ENCODE measurements around the gene MKRN2.
"Not testable (repeated sequence)": the region's sequence is repeated elsewhere in the genome, so short reads cannot be mapped to it uniquely, and the experiment has no call there.

Gene MKRN2

DNA sequence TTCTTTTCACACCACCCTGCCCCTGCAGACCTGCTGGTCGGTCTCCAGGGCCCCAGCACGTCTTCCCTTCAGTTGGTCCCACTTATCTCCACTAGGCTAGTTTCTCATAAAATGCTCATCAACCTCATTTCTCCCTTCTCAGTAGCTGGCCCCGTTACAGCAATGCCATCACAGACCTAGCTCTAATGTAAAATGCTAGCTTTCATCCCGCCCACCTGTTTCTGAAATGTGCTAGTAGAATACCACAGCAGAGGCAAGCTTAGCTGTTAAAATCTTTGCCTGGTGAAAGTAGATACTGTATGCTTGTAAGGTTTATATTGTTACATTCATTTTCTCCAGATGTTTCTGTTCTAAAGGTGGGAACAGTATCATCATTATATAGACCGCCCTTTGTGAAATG is 24.7 kb upstream of the MKRN2 start:
- H3K9me3 ChIP-seq (ENCODE audit: control insufficient read depth, insufficient read depth, low read length), result no peaks in the 10 kb centered on the region
- no peaks in the 10 kb centered on the region; the same call in none of the 2 replicates for H3K36me3 ChIP-seq (ENCODE audit: insufficient read depth, low read length)
- H3K4me1 ChIP-seq (ENCODE audit: insufficient read depth, low read length), result no peaks in the 10 kb centered on the region
- H3K9ac ChIP-seq (ENCODE audit: low read depth, low read length), result no peak overlapping the region

DNA sequence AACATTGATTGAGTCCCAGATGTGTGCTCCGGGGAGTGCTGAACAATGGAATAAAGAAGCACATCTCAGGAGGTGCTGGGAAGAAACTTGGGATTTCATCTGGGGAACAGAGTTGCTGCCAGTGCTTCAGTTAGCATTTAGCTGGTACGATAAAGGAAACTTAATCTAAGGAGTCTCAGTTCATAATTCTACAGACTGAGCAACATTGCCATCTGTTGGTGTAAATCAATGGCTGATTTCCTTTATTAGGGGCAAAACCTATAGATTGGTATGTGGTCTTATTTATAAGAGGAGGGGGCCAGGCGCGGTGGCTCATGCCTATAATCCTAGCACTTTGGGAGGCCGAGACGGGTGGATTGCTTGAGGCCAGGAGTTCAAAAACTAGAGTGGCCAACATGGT is 20.5 kb upstream of the MKRN2 start:
- Histone ChIP-seq H3K9me3 (ENCODE audit: control insufficient read depth, insufficient read depth, low read length) (no peaks in the 10 kb centered on the region), H3K36me3 (ENCODE audit: insufficient read depth, low read length) (peaks cover 3% of the 10 kb centered on the region), H3K9ac (ENCODE audit: low read depth, low read length) (no peak overlapping the region), H3K4me1 (ENCODE audit: insufficient read depth, low read length) (peaks cover 9% of the 10 kb centered on the region; the same call in 1 of the 2 replicates)

- Histone ChIP-seq H3K9me3 (ENCODE audit: control insufficient read depth, insufficient read depth, low read length) (no peaks in the 10 kb centered on the region), H3K36me3 (ENCODE audit: insufficient read depth, low read length) (0 out of 2 replicates have a peak, but pooled peaks cover 3% of the 10 kb centered on the region), H3K9ac (ENCODE audit: low read depth, low read length) (no peak overlapping the region), H3K4me1 (ENCODE audit: insufficient read depth, low read length) (peaks cover 19% of the 10 kb centered on the region)
These were observed 15.3 kb upstream of the MKRN2 start for GRCh38 chr3:12541625-12542024.

DNA sequence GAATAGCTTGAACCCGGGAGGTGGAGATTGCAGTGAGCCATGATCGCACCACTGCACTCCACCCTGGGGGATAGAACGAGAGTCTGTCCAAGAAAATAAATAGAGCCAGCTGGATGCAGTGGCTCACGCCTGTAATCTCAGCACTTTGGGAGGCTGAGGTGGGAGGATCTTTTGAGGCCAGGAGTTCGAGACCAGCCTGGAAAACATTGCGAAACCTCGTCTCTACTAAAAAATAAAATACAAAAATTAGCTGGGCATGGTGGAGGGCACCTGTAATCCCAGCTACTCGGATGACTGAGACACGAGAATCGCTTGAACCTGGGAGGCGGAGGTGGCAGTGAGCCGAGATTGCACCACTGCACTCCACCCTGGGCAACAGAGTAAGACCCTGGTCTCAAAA is 13.4 kb upstream of the MKRN2 start:
- not testable (repeated sequence) for H3K36me3 ChIP-seq (ENCODE audit: insufficient read depth, low read length); H3K9ac ChIP-seq (ENCODE audit: low read depth, low read length); H3K9me3 ChIP-seq (ENCODE audit: control insufficient read depth, insufficient read depth, low read length)
- H3K4me1 ChIP-seq (ENCODE audit: insufficient read depth, low read length), result peaks cover 12% of the 10 kb centered on the region

DNA sequence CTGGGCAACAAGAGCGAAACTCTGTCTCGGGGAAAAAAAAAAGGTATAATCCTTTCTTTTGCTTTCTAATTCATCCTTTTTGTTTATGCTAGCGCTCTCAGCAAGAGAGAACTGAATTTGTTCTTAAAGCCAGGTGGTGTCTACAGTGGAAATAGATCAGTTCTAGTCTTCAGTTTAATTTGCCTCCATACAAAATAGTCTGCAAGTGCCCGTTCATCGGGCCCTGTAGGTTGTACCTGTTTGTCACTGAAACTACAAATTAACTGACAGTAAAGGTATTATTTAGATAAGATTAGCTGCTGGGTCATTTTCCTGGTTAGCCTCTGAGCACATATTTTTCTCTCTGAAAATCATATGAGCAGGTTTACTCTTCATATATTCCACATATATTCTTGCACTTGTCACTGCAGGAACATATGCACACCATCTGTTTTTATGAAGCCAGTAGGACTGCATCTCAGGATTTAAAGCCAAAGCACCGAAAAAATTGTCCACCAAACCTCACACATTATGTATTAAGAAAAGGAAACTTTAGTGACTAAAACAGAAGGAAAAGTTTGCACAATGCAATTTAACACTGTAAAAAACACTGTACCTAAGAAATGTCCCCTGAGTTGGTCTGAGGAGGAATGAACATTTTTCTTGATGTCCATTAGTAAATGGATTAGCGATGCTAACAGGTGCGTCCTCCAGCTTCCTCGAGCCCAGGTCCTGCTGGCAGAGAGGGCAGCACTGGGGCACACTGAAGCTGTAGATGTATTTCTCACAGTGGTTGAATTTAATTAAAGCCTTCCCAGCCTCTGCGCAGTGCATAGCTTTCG is 12.0 kb upstream of the MKRN2 start:
- Histone ChIP-seq H3K4me1 (ENCODE audit: insufficient read depth, low read length) (peaks cover 10% of the 10 kb centered on the region; the same call in 1 of the 2 replicates), H3K36me3 (ENCODE audit: insufficient read depth, low read length) (0 out of 2 replicates have a peak, but pooled peaks cover 3% of the 10 kb centered on the region), H3K9ac (ENCODE audit: low read depth, low read length) (no peak overlapping the region), H3K9me3 (ENCODE audit: control insufficient read depth, insufficient read depth, low read length) (no peaks in the 10 kb centered on the region)

DNA sequence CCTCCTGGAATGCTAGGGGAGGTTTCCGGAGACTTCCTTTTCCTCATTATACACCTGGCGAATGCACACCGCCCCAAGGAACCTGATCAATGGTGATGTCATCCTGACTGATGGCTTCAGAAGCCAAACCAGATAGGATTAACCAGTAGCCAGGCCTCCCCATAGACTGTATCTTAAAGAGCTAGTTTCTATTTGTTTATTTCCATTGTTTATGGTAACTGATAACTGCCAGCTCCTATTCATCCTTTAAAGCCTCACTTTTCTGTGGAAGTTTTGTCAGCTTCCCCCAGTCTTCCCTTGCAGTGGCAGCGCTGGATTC is 11.5 kb upstream of the MKRN2 start, which contains the start of gene MKRN2OS:
Gene MKRN2OS, minus strand, starts transcription at position 27 of the 319 bp plus-strand sequence. CDS start 35 bp downstream, outside the sequence.
- Histone ChIP-seq H3K9ac (ENCODE audit: low read depth, low read length) (no peak within 1 kb of the TSS), H3K36me3 (ENCODE audit: insufficient read depth, low read length) (no peaks in the 10 kb centered on the region), H3K9me3 (ENCODE audit: control insufficient read depth, insufficient read depth, low read length) (no peaks in the 10 kb centered on the region), H3K4me1 (ENCODE audit: insufficient read depth, low read length) (peaks cover 10% of the 10 kb centered on the region; the same call in 1 of the 2 replicates)

GRCh38 chr3:12549971-12550760 is 6.7 kb upstream of the MKRN2 start:
- Histone ChIP-seq H3K4me1 (ENCODE audit: insufficient read depth, low read length) (0 out of 2 replicates have a peak, but pooled peaks cover 6% of the 10 kb centered on the region), H3K36me3 (ENCODE audit: insufficient read depth, low read length) (no peaks in the 10 kb centered on the region), H3K9me3 (ENCODE audit: control insufficient read depth, insufficient read depth, low read length) (no peaks in the 10 kb centered on the region), H3K9ac (ENCODE audit: low read depth, low read length) (no peak overlapping the region)

DNA sequence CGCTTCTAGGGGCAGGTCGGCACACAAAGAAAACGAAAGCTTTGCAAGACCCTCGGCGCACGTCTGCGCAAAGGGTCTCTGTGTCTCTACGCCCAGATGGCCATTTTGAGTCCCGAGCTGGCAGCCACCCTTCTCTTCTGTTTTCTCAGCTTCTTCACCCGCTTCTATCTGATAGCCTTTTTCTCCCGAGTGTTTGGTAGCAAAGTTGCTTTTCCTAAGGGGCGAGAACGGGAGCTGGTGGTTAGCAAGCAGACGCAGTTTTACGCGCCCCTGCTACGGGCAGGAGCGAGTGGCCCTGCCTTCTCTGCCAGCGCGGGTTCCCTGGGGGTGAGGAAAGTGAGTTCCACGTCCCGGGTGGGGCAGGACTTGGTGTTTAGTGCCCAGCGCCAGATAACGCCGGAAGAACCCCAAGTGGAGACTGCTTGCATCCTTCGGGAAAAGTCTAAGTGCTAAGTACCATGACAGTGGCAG is 2.9 kb upstream of the MKRN2 start:
- peaks cover 7% of the 10 kb centered on the region for H3K4me1 ChIP-seq (ENCODE audit: insufficient read depth, low read length)
- no peaks in the 10 kb centered on the region for H3K9me3 ChIP-seq (ENCODE audit: control insufficient read depth, insufficient read depth, low read length)
- H3K36me3 ChIP-seq (ENCODE audit: insufficient read depth, low read length), result no peaks in the 10 kb centered on the region
- peak overlapping the region; percentile 64 for H3K9ac ChIP-seq (ENCODE audit: low read depth, low read length)

- Histone ChIP-seq H3K9ac (ENCODE audit: low read depth, low read length) (peak overlapping the region; percentile 82), H3K9me3 (ENCODE audit: control insufficient read depth, insufficient read depth, low read length) (no peaks in the 10 kb centered on the region), H3K36me3 (ENCODE audit: insufficient read depth, low read length) (no peaks in the 10 kb centered on the region), H3K4me1 (ENCODE audit: insufficient read depth, low read length) (peaks cover 23% of the 10 kb centered on the region)
These were observed 585 bp upstream of the MKRN2 start for GRCh38 chr3:12556314-12556689.

- Histone ChIP-seq H3K4me1 (ENCODE audit: insufficient read depth, low read length) (peaks cover 29% of the 10 kb centered on the region), H3K9me3 (ENCODE audit: control insufficient read depth, insufficient read depth, low read length) (no peaks in the 10 kb centered on the region), H3K36me3 (ENCODE audit: insufficient read depth, low read length) (no peaks in the 10 kb centered on the region), H3K9ac (ENCODE audit: low read depth, low read length) (peak overlapping the region; percentile 82)
These were observed 700 bp downstream of the MKRN2 start for GRCh38 chr3:12557473-12558100.

DNA sequence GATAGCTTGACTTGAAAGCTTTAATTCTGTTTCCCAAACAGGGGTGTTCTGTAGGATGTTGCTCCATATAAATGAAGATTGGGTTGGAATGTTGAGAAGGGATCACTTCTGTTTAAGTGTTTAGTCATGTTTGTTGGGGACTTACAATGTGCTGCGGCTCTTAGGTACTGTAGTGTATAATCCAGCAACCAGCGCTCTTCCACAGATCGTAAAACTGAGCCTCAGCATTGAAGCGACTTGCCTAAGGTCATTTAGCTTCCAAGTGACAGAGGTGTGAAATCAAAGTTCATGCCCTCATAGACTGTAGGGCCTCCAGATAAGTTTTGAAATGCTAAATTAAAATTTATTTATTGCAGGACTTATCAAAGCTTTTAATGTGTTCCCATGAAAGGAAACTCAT is 1.8 kb downstream of the MKRN2 start:
- Histone ChIP-seq H3K4me1 (ENCODE audit: insufficient read depth, low read length) (peaks cover 33% of the 10 kb centered on the region), H3K36me3 (ENCODE audit: insufficient read depth, low read length) (no peaks in the 10 kb centered on the region), H3K9ac (ENCODE audit: low read depth, low read length) (no peak overlapping the region), H3K9me3 (ENCODE audit: control insufficient read depth, insufficient read depth, low read length) (no peaks in the 10 kb centered on the region)

GRCh38 chr3:12559520-12559919 is 2.6 kb downstream of the MKRN2 start:
- peaks cover 33% of the 10 kb centered on the region for H3K4me1 ChIP-seq (ENCODE audit: insufficient read depth, low read length)
- H3K9ac ChIP-seq (ENCODE audit: low read depth, low read length), result no peak overlapping the region
- H3K36me3 ChIP-seq (ENCODE audit: insufficient read depth, low read length), result no peaks in the 10 kb centered on the region
- H3K9me3 ChIP-seq (ENCODE audit: control insufficient read depth, insufficient read depth, low read length), result no peaks in the 10 kb centered on the region

DNA sequence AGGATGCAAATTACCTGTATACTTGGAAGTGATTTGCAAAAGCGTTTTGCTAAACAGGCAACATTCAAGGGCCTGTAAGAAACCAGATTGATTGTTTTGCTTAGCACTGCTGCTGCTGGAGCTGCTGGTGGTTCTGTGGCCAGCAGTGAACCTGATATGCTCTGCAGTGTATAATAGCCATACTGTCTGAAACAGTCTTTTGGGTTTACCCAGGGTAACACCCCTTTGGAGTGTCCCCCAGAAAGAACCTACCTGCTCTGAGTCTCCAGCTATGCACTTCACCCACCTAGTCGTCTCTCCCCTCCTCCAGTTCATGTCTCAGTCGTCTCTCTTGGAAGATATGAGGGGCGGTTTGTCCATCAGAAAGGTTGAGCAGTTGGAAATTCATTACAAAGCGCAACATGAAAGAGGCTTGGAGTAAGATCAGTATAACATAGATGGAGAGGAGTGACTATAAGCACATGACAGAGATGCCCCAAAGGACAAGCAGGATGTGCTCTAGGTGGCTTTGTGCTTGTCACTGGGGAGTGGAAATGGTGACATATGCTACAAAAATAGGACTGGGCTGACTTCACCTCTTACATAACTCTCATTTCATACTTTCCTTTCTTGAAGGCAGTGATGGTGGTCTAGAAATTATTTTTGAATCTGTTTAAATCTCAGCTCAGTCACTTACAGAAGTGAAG is 3.8 kb downstream of the MKRN2 start:
- Histone ChIP-seq H3K36me3 (ENCODE audit: insufficient read depth, low read length) (no peaks in the 10 kb centered on the region), H3K4me1 (ENCODE audit: insufficient read depth, low read length) (peaks cover 36% of the 10 kb centered on the region), H3K9me3 (ENCODE audit: control insufficient read depth, insufficient read depth, low read length) (no peaks in the 10 kb centered on the region), H3K9ac (ENCODE audit: low read depth, low read length) (no peak overlapping the region)

DNA sequence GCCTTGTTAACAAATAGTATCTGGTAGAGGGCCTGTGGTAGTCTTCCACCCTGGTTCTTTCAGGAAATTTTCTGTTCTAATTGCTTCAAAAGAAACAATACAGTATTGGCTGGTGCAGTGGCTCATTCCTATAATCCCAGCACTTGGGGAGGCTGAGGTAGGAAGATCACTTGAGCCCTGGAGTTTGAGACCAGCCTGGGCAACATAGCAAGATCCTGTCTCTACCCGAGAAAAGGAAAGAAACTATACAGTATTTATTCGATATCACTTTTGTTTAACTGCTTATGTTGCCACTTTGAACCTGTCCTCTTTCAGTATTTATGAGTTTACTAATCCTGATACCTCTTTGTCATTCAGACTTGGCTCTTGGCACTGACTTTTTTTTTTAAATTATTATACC is 4.5 kb downstream of the MKRN2 start:
- H3K9me3 ChIP-seq (ENCODE audit: control insufficient read depth, insufficient read depth, low read length), result no peaks in the 10 kb centered on the region
- no peaks in the 10 kb centered on the region for H3K36me3 ChIP-seq (ENCODE audit: insufficient read depth, low read length)
- no peak overlapping the region for H3K9ac ChIP-seq (ENCODE audit: low read depth, low read length)
- peaks cover 36% of the 10 kb centered on the region for H3K4me1 ChIP-seq (ENCODE audit: insufficient read depth, low read length)

Measured in ES-I3 (cell line).